GM18517 (cell line): ENCODE results near the gene PLAC1.

ENCODE experiments used
- ATAC-seq: cut with Tn5 transposase; IDR thresholded peaks from one replicate; pipeline ENCODE4 v1.9.1; 2021; ENCODE audit warnings: mild to moderate bottlenecking, moderate library complexity; ENCODE audit not compliant: unreplicated experiment

Gene PLAC1

DNA sequence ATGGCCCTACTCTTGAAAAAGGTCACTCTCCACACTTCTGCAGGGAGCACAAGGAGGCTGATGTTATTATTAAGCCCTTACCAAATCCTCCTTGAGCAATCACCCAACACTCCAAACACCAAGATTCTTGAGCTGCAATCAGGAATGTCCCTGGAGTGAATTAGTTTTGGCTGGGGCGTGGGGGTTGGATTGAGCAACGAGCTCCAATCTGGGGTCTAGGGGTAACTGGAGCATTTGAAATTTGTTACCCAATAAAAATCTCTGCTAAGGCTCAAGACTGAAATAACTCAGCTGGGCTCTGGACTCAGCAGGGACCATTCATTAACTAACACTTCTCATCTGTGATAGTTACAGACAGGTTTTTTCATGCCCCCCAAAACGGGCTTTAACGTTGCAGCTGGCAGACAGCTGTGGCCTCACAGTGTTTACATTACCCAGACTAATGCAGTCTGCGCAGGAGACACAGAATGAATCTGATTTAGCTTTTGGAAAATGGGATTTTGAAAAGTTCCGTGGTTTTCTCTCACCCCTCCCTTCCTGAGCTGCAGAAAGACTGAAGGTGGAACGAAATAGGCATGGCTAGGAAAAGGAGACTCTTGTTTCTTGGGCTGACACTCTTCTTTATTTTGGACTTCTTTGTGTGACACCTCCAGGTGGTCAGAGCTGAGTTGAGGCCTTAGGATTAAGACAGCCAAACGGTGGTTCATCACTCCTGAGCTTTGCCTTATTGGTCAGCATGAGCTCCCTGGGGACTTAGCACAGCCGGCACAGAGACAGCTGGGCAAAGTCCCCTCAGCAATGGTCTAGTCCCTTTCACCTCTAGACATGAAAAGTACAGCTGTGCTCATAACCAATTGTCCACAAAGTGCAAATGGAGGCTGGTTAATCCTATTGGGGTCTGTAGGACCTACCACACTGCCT is 26.6 kb downstream of the PLAC1 start:
- ATAC-seq, result no peak

DNA sequence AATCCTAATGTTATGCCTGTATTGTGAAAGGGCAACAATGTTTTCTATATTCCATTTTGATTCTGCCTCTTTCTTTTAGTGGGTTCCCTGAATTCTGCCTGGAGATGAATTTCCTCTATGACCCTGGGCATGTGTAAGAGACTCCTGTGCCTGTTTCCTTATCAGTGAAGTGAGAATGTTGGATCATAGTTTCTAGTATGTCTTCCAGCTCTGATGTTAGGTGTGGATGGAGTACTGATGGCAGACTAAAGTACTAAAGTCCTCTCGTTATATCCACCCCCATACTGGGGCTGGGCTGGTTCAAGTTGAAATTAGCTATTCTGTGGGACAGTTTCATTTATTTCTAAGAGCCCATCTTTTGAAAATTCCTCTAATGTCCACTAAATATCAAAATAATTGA is 29.6 kb downstream of the PLAC1 start:
- ATAC-seq, result no peak

DNA sequence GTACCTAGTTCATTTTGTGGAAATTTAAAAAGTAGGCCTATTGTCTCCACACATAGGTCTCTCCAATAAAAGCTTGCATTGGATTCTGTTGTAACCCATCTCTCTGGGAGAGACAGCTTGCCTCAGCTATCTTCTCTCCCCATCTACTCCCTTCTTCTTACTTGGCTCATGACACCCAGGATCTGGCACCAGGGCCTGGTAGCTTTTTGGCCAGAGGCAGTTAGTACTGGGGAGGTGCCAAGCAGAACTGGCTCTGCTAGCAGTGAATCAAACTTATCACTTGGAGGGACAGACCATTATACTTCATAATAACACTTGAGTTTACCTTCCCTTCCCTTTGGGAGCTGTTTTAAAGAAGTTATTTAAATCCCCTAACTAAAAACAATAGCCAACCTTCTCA is 31.8 kb downstream of the PLAC1 start:
- ATAC-seq, result no peak

DNA sequence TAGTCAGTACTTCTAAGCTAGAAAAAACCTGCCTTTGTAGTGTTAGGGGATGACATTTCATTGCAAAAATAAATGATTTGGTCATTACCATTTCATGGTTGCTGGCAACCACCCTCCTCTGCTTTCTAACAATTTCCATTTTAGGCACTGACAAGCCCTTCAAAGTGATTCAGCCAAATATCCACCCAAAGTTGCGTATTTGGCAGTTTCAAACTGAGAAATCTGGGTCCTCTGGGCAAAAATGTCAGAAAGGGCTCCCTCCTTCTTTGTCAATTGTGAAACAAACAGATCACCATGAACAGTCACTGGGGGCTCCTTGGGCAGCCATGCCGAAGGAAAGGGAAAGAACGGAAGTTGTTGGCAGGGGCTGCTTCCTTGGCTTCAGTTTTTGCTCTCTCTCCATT is 33.0 kb downstream of the PLAC1 start:
- ATAC-seq, result no peak

DNA sequence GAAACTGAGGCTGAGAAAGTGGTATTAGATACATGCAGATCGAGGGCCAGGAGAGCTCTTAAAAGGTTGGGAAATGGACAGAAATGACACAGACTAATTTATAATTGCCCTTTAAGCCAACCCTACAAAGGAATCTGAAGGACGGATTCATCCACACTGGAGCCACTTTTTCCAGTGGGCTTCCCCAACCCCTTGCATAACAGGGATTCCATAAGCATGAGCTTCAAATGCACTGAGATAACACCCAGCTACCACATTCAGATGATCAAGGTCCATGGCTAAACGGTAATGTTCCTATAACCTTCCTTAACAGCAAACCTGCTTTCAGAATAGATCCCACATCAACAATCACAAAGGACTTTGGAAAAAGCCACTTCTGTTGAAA is 34.2 kb downstream of the PLAC1 start:
- no peak for ATAC-seq

DNA sequence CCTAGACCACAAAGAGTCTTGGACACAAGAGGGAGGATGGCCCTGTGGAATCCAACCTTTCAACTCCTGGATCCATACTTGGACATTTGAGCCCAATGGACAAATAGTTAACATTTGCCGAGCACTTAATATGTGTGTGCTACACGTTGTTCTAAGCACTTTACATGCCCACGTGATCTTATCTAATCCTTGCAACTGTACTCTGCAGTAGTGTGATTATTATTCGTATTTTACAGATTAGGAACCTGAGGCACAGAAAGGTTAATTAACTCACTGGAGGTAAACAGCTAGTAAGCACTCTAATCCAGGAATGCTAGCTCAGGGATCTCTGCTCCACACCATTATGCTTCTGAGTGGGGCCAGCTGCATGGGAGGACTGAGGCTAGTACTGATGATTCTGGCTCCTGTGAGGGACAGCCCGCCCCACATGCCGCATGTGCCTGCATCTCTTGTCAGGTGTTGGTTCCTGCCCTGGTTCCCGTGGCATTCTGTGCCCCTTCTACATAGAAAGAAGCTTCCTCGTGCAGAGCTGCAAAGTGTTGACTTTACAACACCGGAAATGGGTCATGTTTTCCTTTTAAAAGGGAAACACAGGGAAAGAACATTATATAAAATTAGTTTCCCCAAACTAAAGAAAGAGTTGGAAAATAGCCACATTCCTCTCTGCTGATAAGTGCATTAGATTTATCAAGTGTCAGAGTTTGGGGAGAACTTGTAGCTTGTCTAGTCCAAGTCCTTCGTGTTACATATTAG is 34.8 kb downstream of the PLAC1 start:
- ATAC-seq, result no peak

DNA sequence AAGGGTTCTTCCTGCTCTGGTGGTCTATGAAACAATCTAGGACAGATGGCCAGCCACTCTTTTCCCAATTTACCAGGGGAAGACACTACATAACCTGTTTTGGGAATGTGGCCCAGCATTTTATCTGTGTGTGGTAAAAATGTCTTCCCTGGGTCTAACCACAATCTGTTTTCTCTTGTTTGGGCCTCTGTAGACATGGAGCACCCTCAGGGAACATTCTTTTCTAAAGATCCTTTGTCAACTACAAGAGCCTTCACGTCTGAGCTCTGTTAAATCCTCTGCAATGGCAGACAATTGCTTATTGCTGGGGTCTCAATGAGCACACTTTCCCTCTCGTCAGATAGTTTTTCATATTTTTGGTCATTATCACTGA is 35.5 kb downstream of the PLAC1 start:
- ATAC-seq, result no peak

DNA sequence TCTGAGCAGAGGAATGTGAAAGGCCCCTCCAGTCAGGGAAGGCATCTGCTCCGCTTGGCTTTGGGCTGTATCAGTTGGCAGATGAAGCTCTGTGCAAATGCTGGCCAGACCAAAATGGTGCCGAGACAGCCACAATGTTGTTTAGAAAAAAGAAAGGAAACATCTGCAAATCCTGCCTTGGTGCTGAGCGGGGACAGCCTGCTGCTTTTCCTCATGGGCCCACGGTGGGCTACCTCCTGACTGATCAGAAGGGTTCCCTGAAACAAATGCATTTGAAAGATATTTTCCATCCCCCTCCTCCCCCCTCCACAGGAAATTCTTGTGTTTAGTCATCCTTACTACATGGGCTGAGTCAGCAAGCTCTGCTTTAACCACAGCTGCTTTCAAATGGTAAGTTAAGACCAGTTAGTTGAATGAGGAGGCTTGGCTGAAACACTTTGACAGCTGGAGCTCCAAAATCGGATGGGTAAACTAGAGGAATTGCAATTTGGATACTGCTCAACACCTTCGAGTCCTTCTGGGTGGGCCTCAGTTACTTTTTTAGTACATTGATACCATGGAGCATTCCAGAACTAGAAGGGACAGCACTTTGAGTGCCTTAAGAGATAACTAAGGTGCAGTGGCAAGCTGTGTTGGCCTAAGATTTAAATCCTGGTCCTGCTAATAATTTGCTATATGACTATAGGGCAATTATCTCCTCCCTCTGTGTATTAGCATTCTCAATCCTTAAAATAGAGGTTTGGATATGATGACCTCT is 36.0 kb downstream of the PLAC1 start:
- ATAC-seq, result peak; percentile 82

DNA sequence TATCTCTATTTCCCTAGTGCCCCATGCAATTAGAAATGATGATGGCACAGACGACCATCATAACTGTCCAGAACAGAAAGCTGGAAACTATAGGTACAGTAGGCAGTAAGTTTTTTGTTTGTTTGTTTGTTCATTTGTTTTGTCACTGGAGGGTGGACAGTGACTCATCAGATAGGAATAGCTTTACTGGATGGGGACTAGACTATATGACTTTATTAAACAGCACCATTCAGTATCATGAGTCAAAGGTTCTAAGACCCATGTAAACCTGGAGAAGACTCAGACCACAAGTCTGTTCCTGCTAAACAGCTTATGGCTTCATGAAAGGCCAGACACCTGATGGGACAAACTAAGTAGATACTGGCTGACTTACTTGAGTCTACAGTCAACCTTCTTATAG is 38.4 kb downstream of the PLAC1 start:
- ATAC-seq, result no peak

DNA sequence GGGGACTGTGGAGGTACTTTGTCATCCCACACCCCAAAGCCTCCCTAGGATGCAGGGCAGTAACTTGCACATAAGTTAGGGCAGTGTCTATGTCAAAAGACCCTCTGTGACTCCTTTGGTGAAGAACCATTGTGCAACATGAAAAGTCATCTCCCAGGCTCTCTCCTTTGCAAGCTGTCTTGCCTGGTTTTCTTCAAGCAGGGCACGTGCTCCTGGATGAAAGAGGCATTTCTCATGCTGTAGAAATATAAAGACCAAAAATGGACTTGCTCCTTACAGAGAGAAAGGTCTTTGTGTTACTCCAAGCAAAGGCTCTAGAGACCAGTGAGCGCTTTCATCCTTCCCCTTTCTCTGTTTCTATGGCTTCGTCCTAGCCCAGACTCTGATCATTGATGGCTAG is 44.9 kb downstream of the PLAC1 start:
- no peak for ATAC-seq

DNA sequence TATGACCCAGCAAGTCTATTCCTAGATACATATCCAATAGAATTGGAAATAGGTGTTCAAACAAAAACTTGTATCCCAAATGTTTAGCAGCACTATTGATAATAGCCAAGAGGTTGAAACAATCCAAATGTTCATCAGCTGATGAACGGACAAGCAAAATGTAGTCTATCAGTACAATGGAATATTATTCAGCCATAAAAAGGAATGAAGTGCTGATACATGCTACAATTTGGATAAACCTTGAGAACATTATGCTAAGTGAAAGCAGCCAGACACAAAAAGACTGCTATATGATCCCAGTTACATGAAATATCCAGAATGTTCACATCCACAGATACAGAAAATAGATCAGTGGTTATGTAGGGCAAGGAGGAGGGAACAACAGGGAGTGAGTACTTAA is 50.1 kb downstream of the PLAC1 start:
- no peak for ATAC-seq

DNA sequence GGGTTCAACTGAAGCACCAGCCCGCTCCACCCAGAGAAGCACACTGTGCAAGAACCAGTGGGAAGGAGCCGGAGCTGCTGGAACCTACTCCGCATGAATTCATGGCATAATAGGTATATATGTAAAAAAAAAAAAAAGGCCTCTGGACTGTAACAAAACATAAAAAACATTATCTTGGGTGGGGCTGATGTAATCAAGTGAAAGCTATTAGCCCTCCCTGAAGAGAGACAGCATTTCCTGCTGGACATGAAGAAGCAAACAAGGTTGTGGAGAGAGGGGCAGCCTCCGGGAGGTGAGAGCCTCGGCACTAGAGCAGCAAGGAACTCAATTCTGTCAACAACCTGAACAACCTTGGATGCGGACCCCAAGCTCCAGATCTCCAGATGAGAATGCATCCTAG is 50.7 kb downstream of the PLAC1 start:
- ATAC-seq, result no peak

DNA sequence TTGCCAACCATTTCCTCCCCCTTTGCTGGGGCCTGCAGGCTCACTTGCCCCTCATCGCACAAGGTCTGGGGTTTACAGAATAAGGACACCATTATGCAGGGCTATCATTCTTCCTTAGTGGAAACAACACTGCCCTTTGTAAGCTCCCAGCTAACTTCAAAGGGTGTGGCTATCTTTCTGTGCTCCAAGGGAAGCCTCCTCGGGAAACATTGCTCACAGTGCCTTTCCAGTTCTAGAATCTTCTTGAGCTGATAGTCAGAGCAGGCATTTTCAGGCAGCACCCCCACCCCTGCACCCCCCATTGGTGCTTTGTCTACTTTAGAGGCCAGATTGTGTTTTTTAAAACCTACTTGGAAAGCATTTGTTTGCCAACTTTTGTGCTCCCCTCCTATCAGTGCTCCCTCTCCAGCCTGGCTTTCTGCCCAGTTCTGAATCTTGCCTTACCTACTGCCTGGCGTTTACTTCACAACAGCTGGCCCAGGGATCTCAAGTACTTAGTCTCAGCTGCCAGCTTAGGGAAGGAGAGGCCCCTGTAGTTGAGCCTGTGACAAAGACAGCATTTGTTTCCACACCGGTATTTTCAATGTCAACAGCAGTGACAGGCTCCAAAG is 53.5 kb downstream of the PLAC1 start:
- no peak for ATAC-seq

DNA sequence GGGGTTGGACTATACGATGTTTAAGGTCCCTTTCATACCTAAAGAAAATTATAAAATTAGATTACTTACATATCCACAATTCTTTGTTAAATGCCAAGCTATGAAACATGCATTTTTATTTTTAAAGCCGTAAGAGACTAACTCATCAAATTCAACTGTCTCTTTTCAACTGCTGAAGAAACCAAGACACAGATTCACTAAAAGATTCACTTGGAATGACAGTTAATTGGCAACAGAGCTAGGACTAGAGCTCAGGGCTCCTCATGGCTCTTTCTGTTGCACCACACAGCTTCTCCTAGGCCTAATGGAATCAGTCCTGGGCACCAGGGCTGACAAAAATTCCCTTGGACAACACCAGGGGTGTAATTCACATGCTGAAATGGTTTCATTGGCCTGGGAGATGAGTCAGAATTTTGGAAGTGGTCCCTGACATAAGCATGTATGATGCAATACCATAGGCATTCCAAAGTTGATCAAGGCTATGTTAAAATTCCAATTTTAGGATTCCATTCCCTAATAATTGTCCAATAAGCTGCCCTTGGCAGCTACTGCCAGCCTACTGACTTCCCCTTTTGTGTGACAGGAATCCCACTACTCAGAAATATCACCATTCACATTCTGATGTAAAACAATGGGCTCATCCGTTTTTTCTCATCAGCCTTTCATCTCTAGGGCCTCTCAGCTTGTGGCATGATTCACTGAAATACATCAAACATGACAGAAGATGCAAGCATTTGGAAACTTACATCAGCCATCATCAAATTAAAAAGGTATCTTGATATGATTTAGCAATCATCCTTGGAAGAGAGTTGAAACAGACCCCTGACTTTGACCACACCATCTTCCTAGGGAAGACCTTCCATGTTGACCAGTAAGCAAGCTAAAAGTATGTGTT is 54.2 kb downstream of the PLAC1 start:
- no peak for ATAC-seq

DNA sequence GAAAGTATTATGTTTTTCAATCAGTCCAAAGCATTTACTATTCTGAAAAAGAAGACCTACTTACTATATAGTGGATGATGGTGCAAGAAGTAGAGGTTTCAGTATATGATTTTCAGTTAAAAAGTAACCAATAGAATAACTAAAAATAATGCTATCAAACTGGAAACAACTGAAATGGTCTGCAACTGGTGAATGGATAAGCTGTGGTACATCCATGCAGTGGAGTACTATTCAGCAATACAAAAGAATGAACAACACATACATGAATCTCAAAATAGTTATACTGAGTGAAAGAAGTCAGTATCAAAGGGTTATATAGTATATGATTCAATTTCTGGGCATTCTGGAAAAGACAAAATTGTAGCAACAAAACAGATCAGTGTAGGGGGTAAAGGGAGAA is 55.9 kb downstream of the PLAC1 start:
- no peak for ATAC-seq

DNA sequence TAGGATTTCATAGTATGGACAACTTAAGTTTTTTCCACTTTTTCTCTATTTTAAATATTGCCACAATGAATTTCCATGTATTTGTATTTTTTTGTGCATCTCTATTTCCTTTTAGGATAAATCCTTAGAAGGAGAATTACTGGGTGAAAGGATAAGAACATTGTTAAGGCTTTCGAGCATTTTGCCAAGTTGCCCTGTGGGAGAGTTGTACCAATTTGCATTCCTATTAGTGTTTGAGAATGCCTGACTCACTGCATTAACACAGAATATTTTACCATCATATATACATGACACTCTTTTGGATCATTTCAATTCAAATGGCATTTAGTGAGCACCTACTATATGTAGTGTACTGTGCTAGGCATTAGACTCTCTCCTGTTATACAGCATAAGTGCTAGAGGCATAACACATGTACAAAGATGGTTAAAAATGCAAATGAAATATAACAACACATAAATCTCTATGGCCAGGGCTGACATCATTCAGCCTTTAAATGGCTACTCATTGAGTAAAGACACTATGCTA is 57.0 kb downstream of the PLAC1 start:
- ATAC-seq, result no peak

DNA sequence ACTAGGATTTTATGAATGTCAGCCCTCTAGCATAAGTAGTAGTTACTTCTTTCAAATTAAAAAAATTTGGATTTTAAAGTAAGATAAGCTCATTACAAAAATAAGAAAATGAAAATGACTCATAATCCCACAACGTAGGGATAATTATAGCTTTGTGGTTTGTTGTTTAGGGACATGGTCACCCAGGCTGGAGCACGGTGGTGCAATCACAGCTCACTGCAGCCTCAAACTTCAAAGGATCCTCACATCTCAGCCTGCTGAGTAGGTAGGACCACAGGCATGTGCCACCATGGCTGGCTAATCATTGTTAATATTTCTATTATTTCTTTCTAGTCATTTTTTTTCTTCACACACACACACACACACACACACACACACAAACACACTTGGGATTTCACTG is 57.6 kb downstream of the PLAC1 start:
- no peak for ATAC-seq

DNA sequence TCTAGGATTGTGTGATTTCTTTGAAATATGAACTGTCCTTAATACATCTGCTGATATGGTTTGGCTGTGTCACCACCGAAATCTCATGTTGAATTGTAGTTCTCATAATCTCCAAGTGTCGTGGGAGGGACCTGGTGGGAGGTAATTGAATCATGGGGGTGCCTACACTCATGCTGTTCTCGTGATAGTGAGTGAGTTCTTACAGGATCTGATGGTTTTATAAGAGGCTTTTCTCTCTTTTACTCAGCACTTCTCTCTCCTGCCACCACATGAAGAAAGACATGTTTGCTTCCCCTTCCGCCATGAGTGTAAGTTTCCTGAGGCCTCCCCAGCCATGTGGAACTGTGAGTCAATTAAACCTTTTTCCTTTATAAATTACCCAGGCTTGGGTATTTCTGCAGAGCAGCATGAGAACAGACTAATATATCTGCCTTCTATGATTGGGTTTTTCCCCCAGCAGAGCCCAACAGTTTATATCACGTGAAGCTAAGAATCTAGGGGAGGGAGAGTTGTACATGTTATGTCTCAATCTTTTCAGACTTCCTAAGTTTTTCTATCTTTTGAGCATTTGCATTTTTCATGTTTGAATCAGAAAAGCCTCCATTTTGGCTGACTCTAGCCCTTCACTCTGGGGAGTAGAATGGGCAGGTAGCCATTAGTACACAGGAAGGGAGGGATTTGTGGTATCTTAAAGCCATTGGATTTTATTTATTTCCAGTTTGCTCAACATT is 58.9 kb downstream of the PLAC1 start:
- ATAC-seq, result no peak

DNA sequence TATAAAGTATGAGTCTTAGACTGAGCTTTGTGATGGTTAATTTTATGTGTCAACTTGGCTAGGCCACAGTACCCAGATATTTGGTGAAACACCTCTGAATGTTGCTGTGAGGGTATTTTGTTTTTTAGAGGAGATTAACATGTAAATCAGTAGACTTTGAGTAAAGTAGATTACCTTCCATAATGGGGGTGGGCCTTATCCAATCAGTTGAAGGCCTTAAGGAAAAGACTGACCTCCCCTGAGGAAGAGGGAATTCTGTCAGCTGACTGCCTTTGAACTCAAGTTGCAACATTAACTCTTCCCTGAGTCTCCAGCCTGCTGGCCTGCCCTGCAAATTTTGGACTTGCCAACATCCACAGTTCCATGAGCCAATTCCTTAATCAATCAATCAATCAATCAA is 66.0 kb downstream of the PLAC1 start:
- no peak for ATAC-seq
